ENCODE results near the gene SCCPDH. TPM values are rescaled to one million over a fixed set of nuclear protein-coding genes. Genes with fewer than 3 reads are reported as not detected.

SCCPDH gene
- total RNA-seq, 1 experiment from 2014 or later: 10.9 TPM

DNA sequence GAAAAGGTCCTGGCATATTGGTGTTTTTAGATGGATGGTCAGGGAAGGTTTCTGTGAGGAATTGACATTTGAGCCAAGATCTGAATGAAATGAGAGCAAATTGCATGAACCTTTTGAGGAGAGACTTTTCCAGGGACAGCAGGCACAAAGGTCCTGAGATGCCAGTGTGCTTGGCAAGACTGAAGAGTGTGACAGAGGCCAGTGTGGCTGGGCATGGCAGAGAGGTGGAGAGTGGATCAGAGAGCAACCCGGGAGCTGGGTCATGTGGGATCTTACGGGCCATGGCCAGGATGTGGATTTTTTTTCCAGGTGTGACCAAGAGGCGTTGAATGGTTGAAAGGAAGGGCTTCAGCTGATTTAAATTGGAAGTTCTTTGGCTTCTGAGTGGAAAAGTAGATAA lies 3.4 kb downstream of the SCCPDH start:
- Mint-ChIP-seq H3K27me3 (ENCODE audit: low read depth) (peaks cover 30% of the 10 kb centered on the region), H3K9me3 (peaks cover 39% of the 10 kb centered on the region), H3K27ac (no peak overlapping the region), H3K4me3 (no peak overlapping the region), H3K36me3 (peaks cover 54% of the 10 kb centered on the region), H3K4me1 (peaks cover 7% of the 10 kb centered on the region; the same call in 1 of the 2 replicates)
- ChIA-PET CTCF (no interaction called here), POLR2A (no interaction called here)
- DNase-seq (ENCODE audit: low spot score) (no peak), ATAC-seq (no peak)
- no peak for TF ChIP-seq NFYB (CRISPR knock-in tag; conservative IDR thresholded peaks at IDR 0.05; ENCODE audit: low read depth)
- TF ChIP-seq, protein P1, sequence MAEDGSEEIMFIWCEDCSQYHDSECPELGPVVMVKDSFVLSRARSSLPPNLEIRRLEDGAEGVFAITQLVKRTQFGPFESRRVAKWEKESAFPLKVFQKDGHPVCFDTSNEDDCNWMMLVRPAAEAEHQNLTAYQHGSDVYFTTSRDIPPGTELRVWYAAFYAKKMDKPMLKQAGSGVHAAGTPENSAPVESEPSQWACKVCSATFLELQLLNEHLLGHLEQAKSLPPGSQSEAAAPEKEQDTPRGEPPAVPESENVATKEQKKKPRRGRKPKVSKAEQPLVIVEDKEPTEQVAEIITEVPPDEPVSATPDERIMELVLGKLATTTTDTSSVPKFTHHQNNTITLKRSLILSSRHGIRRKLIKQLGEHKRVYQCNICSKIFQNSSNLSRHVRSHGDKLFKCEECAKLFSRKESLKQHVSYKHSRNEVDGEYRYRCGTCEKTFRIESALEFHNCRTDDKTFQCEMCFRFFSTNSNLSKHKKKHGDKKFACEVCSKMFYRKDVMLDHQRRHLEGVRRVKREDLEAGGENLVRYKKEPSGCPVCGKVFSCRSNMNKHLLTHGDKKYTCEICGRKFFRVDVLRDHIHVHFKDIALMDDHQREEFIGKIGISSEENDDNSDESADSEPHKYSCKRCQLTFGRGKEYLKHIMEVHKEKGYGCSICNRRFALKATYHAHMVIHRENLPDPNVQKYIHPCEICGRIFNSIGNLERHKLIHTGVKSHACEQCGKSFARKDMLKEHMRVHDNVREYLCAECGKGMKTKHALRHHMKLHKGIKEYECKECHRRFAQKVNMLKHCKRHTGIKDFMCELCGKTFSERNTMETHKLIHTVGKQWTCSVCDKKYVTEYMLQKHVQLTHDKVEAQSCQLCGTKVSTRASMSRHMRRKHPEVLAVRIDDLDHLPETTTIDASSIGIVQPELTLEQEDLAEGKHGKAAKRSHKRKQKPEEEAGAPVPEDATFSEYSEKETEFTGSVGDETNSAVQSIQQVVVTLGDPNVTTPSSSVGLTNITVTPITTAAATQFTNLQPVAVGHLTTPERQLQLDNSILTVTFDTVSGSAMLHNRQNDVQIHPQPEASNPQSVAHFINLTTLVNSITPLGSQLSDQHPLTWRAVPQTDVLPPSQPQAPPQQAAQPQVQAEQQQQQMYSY (CRISPR knock-in tag; IDR thresholded peaks at IDR 0.05): no peak
- TF ChIP-seq, protein P2, sequence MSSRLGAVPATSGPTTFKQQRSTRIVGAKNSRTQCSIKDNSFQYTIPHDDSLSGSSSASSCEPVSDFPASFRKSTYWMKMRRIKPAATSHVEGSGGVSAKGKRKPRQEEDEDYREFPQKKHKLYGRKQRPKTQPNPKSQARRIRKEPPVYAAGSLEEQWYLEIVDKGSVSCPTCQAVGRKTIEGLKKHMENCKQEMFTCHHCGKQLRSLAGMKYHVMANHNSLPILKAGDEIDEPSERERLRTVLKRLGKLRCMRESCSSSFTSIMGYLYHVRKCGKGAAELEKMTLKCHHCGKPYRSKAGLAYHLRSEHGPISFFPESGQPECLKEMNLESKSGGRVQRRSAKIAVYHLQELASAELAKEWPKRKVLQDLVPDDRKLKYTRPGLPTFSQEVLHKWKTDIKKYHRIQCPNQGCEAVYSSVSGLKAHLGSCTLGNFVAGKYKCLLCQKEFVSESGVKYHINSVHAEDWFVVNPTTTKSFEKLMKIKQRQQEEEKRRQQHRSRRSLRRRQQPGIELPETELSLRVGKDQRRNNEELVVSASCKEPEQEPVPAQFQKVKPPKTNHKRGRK (CRISPR knock-in tag; IDR thresholded peaks at IDR 0.05; ENCODE audit: borderline replicate concordance): no peak
- TF ChIP-seq, protein P3, sequence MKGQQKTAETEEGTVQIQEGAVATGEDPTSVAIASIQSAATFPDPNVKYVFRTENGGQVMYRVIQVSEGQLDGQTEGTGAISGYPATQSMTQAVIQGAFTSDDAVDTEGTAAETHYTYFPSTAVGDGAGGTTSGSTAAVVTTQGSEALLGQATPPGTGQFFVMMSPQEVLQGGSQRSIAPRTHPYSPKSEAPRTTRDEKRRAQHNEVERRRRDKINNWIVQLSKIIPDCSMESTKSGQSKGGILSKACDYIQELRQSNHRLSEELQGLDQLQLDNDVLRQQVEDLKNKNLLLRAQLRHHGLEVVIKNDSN (CRISPR knock-in tag; IDR thresholded peaks at IDR 0.05): no peak
- TF ChIP-seq EMX1 (CRISPR knock-in tag; IDR thresholded peaks at IDR 0.05): no peak
- TF ChIP-seq ZNF138 (CRISPR knock-in tag; conservative IDR thresholded peaks at IDR 0.05): no peak
- TF ChIP-seq OVOL2 (CRISPR knock-in tag; IDR thresholded peaks at IDR 0.05; ENCODE audit: borderline replicate concordance): no peak
- TF ChIP-seq ATF1 (CRISPR knock-in tag; IDR thresholded peaks at IDR 0.05): no peak
- TF ChIP-seq, protein P4, sequence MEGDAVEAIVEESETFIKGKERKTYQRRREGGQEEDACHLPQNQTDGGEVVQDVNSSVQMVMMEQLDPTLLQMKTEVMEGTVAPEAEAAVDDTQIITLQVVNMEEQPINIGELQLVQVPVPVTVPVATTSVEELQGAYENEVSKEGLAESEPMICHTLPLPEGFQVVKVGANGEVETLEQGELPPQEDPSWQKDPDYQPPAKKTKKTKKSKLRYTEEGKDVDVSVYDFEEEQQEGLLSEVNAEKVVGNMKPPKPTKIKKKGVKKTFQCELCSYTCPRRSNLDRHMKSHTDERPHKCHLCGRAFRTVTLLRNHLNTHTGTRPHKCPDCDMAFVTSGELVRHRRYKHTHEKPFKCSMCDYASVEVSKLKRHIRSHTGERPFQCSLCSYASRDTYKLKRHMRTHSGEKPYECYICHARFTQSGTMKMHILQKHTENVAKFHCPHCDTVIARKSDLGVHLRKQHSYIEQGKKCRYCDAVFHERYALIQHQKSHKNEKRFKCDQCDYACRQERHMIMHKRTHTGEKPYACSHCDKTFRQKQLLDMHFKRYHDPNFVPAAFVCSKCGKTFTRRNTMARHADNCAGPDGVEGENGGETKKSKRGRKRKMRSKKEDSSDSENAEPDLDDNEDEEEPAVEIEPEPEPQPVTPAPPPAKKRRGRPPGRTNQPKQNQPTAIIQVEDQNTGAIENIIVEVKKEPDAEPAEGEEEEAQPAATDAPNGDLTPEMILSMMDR (IDR thresholded peaks at IDR 0.05): no peak
- no peak for TF ChIP-seq ZNF532 (CRISPR knock-in tag; IDR thresholded peaks at IDR 0.05; ENCODE audit: borderline replicate concordance)
- TF ChIP-seq NFE2L1 (CRISPR knock-in tag; IDR thresholded peaks at IDR 0.05): no peak
- TF ChIP-seq, protein P5, sequence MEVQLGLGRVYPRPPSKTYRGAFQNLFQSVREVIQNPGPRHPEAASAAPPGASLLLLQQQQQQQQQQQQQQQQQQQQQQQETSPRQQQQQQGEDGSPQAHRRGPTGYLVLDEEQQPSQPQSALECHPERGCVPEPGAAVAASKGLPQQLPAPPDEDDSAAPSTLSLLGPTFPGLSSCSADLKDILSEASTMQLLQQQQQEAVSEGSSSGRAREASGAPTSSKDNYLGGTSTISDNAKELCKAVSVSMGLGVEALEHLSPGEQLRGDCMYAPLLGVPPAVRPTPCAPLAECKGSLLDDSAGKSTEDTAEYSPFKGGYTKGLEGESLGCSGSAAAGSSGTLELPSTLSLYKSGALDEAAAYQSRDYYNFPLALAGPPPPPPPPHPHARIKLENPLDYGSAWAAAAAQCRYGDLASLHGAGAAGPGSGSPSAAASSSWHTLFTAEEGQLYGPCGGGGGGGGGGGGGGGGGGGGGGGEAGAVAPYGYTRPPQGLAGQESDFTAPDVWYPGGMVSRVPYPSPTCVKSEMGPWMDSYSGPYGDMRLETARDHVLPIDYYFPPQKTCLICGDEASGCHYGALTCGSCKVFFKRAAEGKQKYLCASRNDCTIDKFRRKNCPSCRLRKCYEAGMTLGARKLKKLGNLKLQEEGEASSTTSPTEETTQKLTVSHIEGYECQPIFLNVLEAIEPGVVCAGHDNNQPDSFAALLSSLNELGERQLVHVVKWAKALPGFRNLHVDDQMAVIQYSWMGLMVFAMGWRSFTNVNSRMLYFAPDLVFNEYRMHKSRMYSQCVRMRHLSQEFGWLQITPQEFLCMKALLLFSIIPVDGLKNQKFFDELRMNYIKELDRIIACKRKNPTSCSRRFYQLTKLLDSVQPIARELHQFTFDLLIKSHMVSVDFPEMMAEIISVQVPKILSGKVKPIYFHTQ (CRISPR knock-in tag; IDR thresholded peaks at IDR 0.05): no peak

Data from WTC11 (cell line).